GM19438 (cell line): ENCODE results near the gene RRM2.

ENCODE experiments used
- ATAC-seq: cut with Tn5 transposase; IDR thresholded peaks from one replicate; pipeline ENCODE4 v1.9.1; 2021; ENCODE audit warnings: low read depth; ENCODE audit not compliant: unreplicated experiment

RRM2 gene

GRCh38 chr2:10148268-10148667 lies 25.7 kb downstream of the RRM2 start:
- ATAC-seq = no peak

DNA sequence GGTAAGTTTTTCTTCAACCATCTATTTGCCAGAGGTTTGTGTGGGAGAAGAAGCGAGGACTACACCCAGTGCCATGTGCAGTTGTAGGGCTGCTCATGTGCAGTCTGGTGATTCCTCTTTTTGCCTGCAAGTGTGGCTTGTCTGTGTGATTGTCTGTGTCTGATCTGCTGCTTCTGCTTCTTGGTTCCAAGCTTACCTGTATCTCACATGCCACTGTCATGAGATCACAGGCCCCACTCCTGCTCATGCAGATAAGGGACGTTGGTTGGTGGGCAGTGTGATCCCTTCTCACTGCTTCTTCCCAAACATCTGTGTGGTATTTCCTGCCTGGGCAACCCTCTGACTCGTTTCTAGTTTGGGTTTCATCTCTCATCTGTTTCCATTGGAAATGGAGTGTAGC lies 27.1 kb downstream of the RRM2 start:
- no peak for ATAC-seq

- no peak for ATAC-seq
These were observed 27.9 kb downstream of the RRM2 start for GRCh38 chr2:10150436-10150835.

DNA sequence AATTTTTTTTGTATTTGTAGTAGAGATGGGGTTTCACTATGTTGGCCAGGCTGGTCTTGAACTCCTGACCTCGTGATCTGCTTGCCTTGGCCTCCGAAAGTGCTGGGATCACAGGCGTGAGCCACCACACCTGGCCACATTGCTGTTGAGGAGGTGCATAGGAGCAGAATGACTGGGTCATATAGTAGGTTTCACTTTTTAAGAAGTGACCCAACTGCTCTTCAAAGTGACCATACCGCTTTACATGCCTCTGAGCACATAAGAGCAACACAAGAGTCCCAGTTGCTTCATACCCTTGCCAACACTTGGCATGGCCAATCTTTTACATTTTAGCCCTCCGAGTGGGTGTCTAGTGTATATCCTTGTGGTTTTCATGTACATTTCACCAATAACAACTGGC lies 28.9 kb downstream of the RRM2 start:
- ATAC-seq = no peak

- no peak for ATAC-seq
These were observed 34.8 kb downstream of the RRM2 start for GRCh38 chr2:10157293-10157692.

DNA sequence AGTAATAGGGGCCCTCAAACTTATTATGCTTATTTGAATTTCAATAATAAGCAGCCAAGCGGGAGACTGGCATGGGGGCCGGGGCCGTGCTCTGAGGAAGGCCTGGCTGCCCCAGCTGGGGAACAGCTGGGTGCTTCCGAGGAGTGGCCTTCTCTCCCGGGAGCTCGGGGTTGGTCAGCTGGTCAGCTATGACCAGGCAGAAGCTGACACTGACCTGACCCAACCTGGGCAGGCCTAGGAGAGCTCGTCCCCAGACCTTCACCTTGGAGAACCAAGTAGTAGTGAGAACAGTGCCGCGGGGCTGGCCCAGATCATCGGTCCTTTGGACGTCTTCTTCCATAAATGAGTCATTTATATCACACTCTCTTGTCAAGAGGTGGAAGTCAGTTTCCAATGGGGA lies 36.1 kb downstream of the RRM2 start:
- no peak for ATAC-seq

- no peak for ATAC-seq
These were observed 36.5 kb downstream of the RRM2 start for GRCh38 chr2:10159086-10159485.

DNA sequence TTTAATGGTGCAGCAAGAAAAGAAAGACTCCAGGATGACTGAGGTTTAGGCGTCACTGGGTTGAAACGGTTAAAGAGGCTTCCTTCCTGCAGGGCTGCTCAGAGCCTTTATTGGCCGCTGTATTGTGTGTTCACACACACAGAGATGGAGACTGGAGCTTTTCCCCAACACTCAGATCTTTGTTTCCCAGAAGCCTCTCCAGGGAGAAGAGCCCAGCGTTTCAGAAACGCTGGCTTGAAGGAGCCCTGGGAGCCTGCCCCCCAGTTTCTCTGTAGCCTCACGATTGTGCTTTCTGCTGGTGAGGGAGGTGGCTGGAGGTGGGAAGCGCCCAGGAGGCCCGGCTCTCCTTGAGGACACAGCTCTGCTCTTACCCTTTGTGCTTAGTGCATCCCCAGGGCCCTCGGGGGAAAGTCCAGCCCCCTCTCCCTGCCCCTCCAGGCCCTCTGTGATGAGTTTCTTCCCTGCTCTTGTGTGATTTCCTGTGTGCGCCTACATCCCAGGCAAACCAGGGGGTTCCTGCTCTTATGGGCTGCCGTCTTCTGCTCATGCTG lies 37.1 kb downstream of the RRM2 start:
- no peak for ATAC-seq

DNA sequence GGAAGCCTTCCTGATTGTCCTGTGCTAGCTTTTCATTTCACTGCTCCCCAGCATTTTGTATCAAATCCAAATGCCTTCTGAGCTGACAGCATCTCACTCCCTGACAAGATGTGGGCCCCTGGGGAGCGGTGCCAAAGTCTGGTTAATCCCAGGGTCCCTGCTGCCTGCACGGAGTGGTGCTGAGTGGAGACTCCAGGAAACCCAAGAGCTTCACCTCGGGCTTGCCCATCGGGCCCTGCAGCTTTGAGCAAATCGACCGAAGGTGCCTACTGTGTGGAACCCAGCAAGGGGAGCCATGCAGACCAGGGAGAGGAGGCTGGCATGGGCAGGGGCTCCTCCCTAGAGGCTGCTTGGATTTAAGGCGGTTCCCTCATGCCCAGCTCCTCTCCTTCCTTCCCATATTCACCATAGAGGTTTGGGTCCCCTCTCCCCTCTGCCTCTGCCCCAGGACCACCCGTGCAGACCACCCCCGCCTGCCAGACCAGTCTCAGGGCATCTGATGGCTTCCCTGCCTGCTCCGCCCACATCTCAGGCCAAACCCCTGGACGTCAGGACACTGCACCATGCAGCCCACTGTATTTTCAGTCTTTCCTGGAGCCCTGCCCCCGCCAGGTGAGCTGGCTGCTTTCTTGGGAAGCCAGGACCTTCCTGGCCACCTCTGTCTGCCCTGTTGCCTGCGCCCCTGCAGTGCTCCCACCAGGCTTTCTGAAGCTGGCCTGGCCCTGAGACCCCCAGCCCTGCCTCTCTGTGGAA lies 37.8 kb downstream of the RRM2 start:
- ATAC-seq = no peak

- no peak for ATAC-seq
These were observed 38.8 kb downstream of the RRM2 start for GRCh38 chr2:10161206-10161931.

DNA sequence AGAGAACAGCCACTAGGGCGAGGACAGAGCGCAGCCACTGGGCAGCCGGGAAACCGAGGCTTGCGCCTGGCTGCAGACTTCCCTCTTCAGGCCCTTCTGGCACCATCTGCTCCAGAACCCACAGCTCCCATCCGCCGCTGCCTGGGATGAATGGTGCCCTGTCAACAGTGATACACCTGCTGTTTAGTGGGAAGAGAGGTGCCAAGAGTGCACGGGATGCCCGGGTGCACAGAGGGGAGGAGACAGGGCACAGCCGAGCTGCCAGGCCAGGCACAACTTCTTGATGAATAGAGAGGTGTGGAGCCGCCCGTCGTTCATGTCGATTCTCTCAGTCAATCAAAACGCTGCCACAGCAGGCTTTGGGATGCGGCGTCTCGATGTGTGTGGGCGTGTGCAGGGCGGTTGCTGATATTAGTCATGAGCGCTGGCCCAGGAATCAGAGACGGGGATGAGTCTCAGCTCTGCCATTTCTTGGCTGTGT lies 39.5 kb downstream of the RRM2 start:
- no peak for ATAC-seq

- no peak for ATAC-seq
These were observed 40.3 kb downstream of the RRM2 start for GRCh38 chr2:10162586-10163497.

DNA sequence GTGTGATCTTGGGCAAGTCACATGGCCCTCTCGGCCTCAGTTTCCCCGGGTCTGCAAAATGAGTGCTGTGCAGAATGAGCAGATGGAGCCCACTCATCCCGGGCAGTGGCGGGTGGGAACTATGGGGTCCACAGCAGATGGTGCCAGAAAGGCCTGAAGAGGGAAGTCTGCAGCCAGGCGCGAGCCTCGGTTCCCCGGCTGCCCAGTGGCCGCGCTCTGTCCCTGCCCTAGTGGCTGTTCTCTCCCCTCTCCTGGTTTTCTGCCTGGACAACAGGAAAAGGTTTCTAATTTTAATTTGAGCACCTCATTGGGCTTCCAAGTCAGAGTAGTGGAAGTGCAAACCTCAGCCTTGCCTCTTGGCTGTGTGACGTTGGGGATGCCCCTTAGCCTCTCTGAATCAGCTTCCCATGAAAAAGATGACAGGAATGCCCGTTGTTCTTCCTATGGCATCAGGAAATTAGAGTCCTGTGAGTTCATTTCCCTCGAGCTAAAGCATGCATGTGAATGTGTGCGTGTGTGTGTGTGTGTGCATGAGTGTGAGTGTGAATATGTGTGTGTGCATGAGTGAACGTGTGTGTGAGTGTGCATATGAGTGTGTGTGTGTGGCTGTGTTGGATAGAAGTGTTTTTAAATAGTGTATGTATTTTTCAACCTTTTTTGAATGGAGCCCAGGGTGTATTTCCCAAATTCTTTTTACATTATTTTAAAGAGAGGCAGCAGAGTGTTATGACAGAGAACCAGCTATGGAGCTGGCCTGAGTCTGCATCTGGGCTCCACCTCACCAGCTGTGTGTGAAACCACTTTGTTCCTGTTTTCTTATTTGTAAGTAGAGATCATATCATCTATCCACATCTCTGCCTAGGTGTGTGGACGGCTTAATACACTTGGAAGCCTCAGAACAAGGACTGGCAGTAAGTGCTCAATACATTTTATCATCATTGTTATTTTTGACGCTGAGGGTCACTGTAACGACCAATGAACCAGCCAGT lies 41.3 kb downstream of the RRM2 start:
- ATAC-seq = no peak

- ATAC-seq = no peak
These were observed 42.1 kb downstream of the RRM2 start for GRCh38 chr2:10164601-10165000.

DNA sequence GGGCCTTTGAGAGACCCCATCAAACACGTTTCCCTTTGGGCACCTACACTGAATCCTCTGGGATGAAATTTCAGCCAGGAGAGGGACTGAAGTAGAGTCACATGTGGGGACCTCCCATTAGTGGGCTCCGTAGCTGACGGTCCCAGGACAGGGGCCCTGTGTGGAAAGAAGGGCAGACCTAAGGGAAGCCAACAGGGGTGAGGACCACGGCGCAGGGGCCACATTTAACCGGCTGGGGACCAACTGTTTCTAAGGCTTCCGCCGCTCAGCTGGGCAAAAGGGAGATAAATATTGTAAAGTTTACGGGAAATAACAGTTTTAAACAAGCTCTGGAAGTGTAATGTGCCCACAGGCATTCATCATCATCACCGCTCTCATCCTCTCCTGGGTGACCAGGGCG lies 42.7 kb downstream of the RRM2 start:
- ATAC-seq = no peak

DNA sequence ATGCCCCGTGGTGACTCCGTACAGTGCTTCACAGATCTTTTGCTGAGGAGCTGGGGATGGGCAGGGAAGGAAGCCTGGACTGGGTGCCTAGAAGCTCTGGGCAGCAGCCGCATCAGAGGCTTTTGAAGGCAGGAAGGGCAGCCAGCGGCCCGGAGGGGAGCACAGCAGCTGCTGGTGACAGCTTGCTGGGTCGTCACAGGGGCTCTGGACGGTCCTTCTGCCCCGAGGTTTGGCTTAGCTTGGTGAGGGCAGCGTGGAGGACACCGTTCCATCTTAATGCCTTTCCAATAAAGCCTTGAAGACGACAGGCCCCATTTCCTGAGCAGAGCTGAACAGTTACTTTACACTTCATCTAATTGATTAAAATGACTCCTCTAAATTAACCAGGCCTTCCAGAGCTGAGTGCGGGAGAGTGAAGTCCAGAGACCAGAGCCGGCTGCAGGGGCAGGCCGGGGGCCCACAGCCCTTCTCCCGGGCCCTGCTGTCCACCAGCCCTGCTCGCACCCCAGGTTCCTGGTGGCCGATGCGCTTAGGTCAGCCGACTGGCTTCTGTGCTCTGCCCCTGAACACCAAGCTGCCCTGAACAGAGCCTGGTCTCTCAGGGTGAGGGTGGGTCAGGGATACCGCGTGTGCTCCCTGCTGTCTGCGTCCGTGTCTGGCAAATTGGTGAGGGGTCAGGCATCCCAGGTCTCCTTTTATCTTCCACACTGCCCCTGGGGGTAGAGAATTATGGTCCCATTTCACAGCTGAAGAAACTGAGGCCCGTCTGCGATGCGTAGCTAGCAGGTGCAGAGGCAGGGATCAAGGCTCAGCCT lies 43.5 kb downstream of the RRM2 start:
- ATAC-seq = no peak

GRCh38 chr2:10166676-10167292 lies 44.2 kb downstream of the RRM2 start:
- no peak for ATAC-seq

GRCh38 chr2:10167316-10167715 lies 44.8 kb downstream of the RRM2 start:
- ATAC-seq = no peak
